K562 (cell line): ENCODE data around the gene ZNF669. TPM values are rescaled to one million over a fixed set of nuclear protein-coding genes. Genes with fewer than 3 reads are reported as not detected.

Source experiments
- ATAC-seq: fragments of 200-7000 bp; cut with Tn5 transposase; 3 replicates; pipeline ENCODE4 v1.9.1; 2020; ENCODE audit warnings: moderate library complexity
- BruUV-seq: library from RNA; stranded (reverse); fragments of 400-500 nt; replicated peaks from 2 replicates; lab custom pipeline; 2021; lab: Mats Ljungman, UMichigan
- CTCF ChIA-PET: fragments of 300-600 bp; formaldehyde crosslinking; extraction: SDS; loops from one replicate; lab custom pipeline; 2021; ENCODE audit warnings: low intra/inter-chr PET ratio; lab: Yijun Ruan, JAX
- POLR2A ChIA-PET: fragments of 300-600, 350-650 bp; sonication (Branson Sonifier 250); formaldehyde crosslinking; extraction: SDS; loops from one replicate; lab custom pipeline; 2021; ENCODE audit warnings: antibody characterized with exemption, inconsistent platforms; lab: Yijun Ruan, JAX
- DNase-seq, 4 experiments: peaks; one replicate each; pipeline versions ENCODE4 v3.0.0 to v3.0.0-alpha.2; 2011 to 2018; ENCODE audit warnings: low spot score in 3 of 4, mixed read lengths in 3 of 4; ENCODE audit errors: extremely low read depth in 1 of 4
- FAIRE-seq: peaks from 2 replicates; lab custom pipeline; 2011; peaks lifted over from hg19 to GRCh38; lab: Jason Lieb, UNC
- H2AFZ ChIP-seq: 2 replicates; pipeline ENCODE4 v1.6.0; 2011; ENCODE audit warnings: low read depth, low read length, control low read depth, inconsistent platforms
- H3K27ac ChIP-seq: fragments of 200-600 bp; 3 replicates; pipeline ENCODE4 v1.8.0; 2011; ENCODE audit warnings: low read depth, mild to moderate bottlenecking, control low read depth, inconsistent platforms, low read length, moderate library complexity, mixed read lengths; ENCODE audit errors: extremely low read depth
- H3K27me3 ChIP-seq, 2 experiments: fragments of 300-600 bp in 1 of 2; 2 replicates in 1 of 2; 3 replicates in 1 of 2; pipeline versions ENCODE4 v1.6.0 to v1.8.0; 2011; ENCODE audit warnings: inconsistent platforms in 2 of 2, low read length in 2 of 2, mild to moderate bottlenecking in 1 of 2, mixed read lengths in 1 of 2, moderate library complexity in 1 of 2; ENCODE audit not compliant: control insufficient read depth in 2 of 2, insufficient read depth in 2 of 2
- H3K36me3 ChIP-seq: fragments of 300-600 bp; 3 replicates; pipeline ENCODE4 v1.8.0; 2011; ENCODE audit warnings: mild to moderate bottlenecking, low read length, inconsistent platforms; ENCODE audit not compliant: control insufficient read depth, insufficient read depth
- H3K4me1 ChIP-seq, 2 experiments: fragments of 200-600 bp in 1 of 2; replicated peaks in 1 of 2; 2 replicates in 1 of 2; 3 replicates in 1 of 2; pipeline versions ENCODE4 v1.5.1 to v1.8.0; 2011; ENCODE audit warnings: inconsistent platforms in 2 of 2, low read length in 2 of 2, mild to moderate bottlenecking in 1 of 2, mixed read lengths in 1 of 2, moderate library complexity in 1 of 2; ENCODE audit not compliant: control insufficient read depth in 2 of 2, insufficient read depth in 2 of 2
- H3K4me2 ChIP-seq: 2 replicates; pipeline ENCODE4 v1.6.1; 2011; ENCODE audit warnings: low read length, control low read depth, inconsistent platforms, mixed read lengths; ENCODE audit not compliant: insufficient read depth
- H3K4me3 ChIP-seq: fragments of 200-600 bp; sonication (generic), shearing (Covaris generic); 2 replicates; pipeline ENCODE4 v1.5.1; 2016; ENCODE audit warnings: control low read depth, inconsistent platforms
- H3K79me2 ChIP-seq: fragments of 200-600 bp; 3 replicates; pipeline ENCODE4 v1.8.0; 2011; ENCODE audit warnings: low read length, inconsistent platforms; ENCODE audit not compliant: control insufficient read depth, insufficient read depth
- H3K9ac ChIP-seq, 2 experiments: 2 replicates each; pipeline versions ENCODE4 v1.6.0 to v1.6.1; 2011; ENCODE audit warnings: low read depth in 2 of 2, low read length in 2 of 2, control low read depth in 1 of 2, inconsistent platforms in 1 of 2, mild to moderate bottlenecking in 1 of 2, mixed read lengths in 1 of 2; ENCODE audit not compliant: insufficient read depth in 1 of 2
- H3K9me1 ChIP-seq: one replicate; pipeline ENCODE4 v1.6.0; 2011; ENCODE audit warnings: inconsistent platforms, mild to moderate bottlenecking, low read length, moderate library complexity; ENCODE audit not compliant: control insufficient read depth, insufficient read depth
- H3K9me3 ChIP-seq: replicated peaks from 2 replicates; pipeline ENCODE4 v1.5.1; 2011; ENCODE audit warnings: low read depth, low read length, inconsistent platforms; ENCODE audit not compliant: control insufficient read depth, insufficient read depth
- H4K20me1 ChIP-seq: replicated peaks from 2 replicates; pipeline ENCODE4 v1.6.1; 2011; ENCODE audit warnings: low read length, inconsistent platforms, mixed read lengths; ENCODE audit not compliant: control insufficient read depth, insufficient read depth
- CREM ChIP-seq: IDR thresholded peaks from 2 replicates; pipeline ENCODE4 v1.6.1; 2014; ENCODE audit warnings: antibody characterized with exemption, low read depth
- ESRRA ChIP-seq: fragments of 450-650 bp; IDR thresholded peaks from 2 replicates; pipeline ENCODE4 v1.6.1; 2014; ENCODE audit warnings: low read depth, mild to moderate bottlenecking, moderate library complexity, borderline replicate concordance
- GABPB1 ChIP-seq: sonication (generic); formaldehyde crosslinking; IDR thresholded peaks from 2 replicates; pipeline ENCODE4 v1.8.0; 2022; ENCODE audit warnings: mild to moderate bottlenecking, missing genetic modification reagents
- IRF2 ChIP-seq: sonication (generic); formaldehyde crosslinking; IDR thresholded peaks from 2 replicates; pipeline ENCODE4 v1.8.1; 2022; ENCODE audit warnings: mild to moderate bottlenecking, missing genetic modification reagents
- MXI1 ChIP-seq: IDR thresholded peaks from 2 replicates; pipeline ENCODE4 v1.6.1; 2011; ENCODE audit warnings: low read depth, mild to moderate bottlenecking, improper control_type of control experiment, low read length
- NCOR1 ChIP-seq: fragments of 450-650 bp; IDR thresholded peaks from 2 replicates; pipeline ENCODE4 v1.6.1; 2016; ENCODE audit warnings: mild to moderate bottlenecking, moderate library complexity
- NR2C1 ChIP-seq, 2 experiments: fragments of 450-650 bp; IDR thresholded peaks; 2 replicates each; pipeline ENCODE4 v1.6.1; 2017; ENCODE audit warnings: mild to moderate bottlenecking in 2 of 2, antibody characterized with exemption in 1 of 2, inconsistent platforms in 1 of 2, missing compliant biosample characterization in 1 of 2, missing genetic modification characterization in 1 of 2
- OTX1 ChIP-seq: fragments of 450-650 bp; formaldehyde crosslinking; IDR thresholded peaks from 2 replicates; pipeline ENCODE4 v1.4.0; 2022; ENCODE audit warnings: mild to moderate bottlenecking
- RAD21 ChIP-seq, 2 experiments: fragments of 250-450 bp in 1 of 2; fragments of 450-650 bp in 1 of 2; sonication (Bioruptor Pico) in 1 of 2; formaldehyde crosslinking in 1 of 2; IDR thresholded peaks in 1 of 2; conservative IDR thresholded peaks in 1 of 2; 2 replicates each; pipeline versions ENCODE4 v1.4.0 to v1.8.0; 2020 to 2022; ENCODE audit warnings: mild to moderate bottlenecking in 2 of 2, moderate library complexity in 1 of 2
- RFX7 ChIP-seq: fragments of 250-450 bp; sonication (Bioruptor Pico); IDR thresholded peaks from 2 replicates; pipeline ENCODE4 v1.5.1; 2021; ENCODE audit warnings: mild to moderate bottlenecking
- TRIM24 ChIP-seq, 2 experiments: fragments of 450-650 bp; IDR thresholded peaks; 2 replicates each; pipeline ENCODE4 v1.6.1; 2016
- ZBTB7A ChIP-seq: IDR thresholded peaks from 2 replicates; pipeline ENCODE4 v1.6.1; 2011; ENCODE audit warnings: low read depth, mild to moderate bottlenecking, low read length, moderate library complexity, borderline replicate concordance; ENCODE audit not compliant: control insufficient read depth
- ZNF41 ChIP-seq: fragments of 250-450 bp; sonication (Bioruptor Pico); conservative IDR thresholded peaks from 2 replicates; pipeline ENCODE4 v1.4.0; 2020; ENCODE audit warnings: mild to moderate bottlenecking
- ZNF76 ChIP-seq: fragments of 250-450 bp; sonication (Bioruptor Pico); IDR thresholded peaks from 2 replicates; pipeline ENCODE4 v1.4.0; 2020; ENCODE audit warnings: mild to moderate bottlenecking, moderate library complexity, borderline replicate concordance
- ZNF830 ChIP-seq: fragments of 250-450 bp; sonication (Bioruptor Pico); IDR thresholded peaks from 2 replicates; pipeline ENCODE4 v1.5.0; 2021; ENCODE audit warnings: mild to moderate bottlenecking
- WGBS: fragments of 100-300 bp; shearing (Covaris generic); methylation state at CpG from one replicate; pipeline ENCODE4 v1.1.6; 2016; ENCODE audit warnings: low coverage, mixed read lengths; ENCODE audit not compliant: insufficient coverage; ENCODE audit errors: missing lambda C conversion rate; 5-methylcytosine and 5-hydroxymethylcytosine counted together
- in situ Hi-C: fragments of 300-500 bp; cut with MboI; formaldehyde crosslinking; loops from 4 replicates; pipeline ENCODE4 v1.15.0; 2018; ENCODE audit warnings: inconsistent platforms, mixed read lengths
- intact Hi-C: fragments of 100-400 bp; cut with micrococcal nuclease; formaldehyde crosslinking; loops from 2 replicates; pipeline ENCODE4 v1.14.2; 2022
- polyA plus RNA-seq, 8 experiments: library from polyadenylated mRNA; depleted of rRNA in 4 of 8; stranded (reverse) in 5 of 8; unstranded in 3 of 8; fragments of >200 nt; fragmentation: Nextera tagmentation in 2 of 8; fragmentation: Illumina TruSeq in 1 of 8; extraction: Ambion mirVana in 2 of 8; extraction: Trizol in 1 of 8; gene quantifications; 2 replicates each; pipeline versions ENCODE4 v1.2.1 to v1.2.3, GENCODE V29; 2011 to 2014; ENCODE audit warnings: inconsistent platforms in 1 of 8, missing spikeins in 1 of 8
- total RNA-seq, 7 experiments: library from RNA; depleted of rRNA in 6 of 7; stranded (reverse); fragments of >200 nt in 6 of 7; fragmentation: Illumina TruSeq in 2 of 7; extraction: Trizol in 2 of 7; gene quantifications; 2 replicates each; pipeline versions ENCODE4 v1.2.1 to v1.2.3, GENCODE V29; 2011 to 2021; ENCODE audit warnings: low replicate concordance in 1 of 7
- TF ChIP-seq, protein P1 (sequence below): fragments of 450-650 bp; IDR thresholded peaks from 2 replicates; pipeline ENCODE4 v1.6.1; 2016
- TF ChIP-seq, protein P2 (sequence below): fragments of 250-450 bp; sonication (Bioruptor Pico); IDR thresholded peaks from 2 replicates; pipeline ENCODE4 v1.9.0; 2021; ENCODE audit warnings: mild to moderate bottlenecking
- TF ChIP-seq, protein P3 (sequence below), 3 experiments: IDR thresholded peaks in 2 of 3; conservative IDR thresholded peaks in 1 of 3; 2 replicates each; pipeline ENCODE4 v1.5.1; 2011 to 2012; ENCODE audit warnings: low read length in 3 of 3, mild to moderate bottlenecking in 3 of 3, control low read depth in 2 of 3, improper control_type of control experiment in 1 of 3, inconsistent platforms in 1 of 3, low read depth in 1 of 3, mixed read lengths in 1 of 3, moderate library complexity in 1 of 3; ENCODE audit not compliant: insufficient read depth in 2 of 3
- TF ChIP-seq, protein P4 (sequence below), 2 experiments: fragments of 450-650 bp; conservative IDR thresholded peaks; 2 replicates each; pipeline ENCODE4 v1.6.1; 2017; ENCODE audit warnings: mild to moderate bottlenecking in 2 of 2, moderate library complexity in 2 of 2

ZNF669 gene
- total and polyA plus RNA-seq, 9 of the 15 experiments (the other 6 are each of a cell fraction or from before 2014, with no cell fraction given): 5.3 to 18.3 (median 10.2) TPM

DNA sequence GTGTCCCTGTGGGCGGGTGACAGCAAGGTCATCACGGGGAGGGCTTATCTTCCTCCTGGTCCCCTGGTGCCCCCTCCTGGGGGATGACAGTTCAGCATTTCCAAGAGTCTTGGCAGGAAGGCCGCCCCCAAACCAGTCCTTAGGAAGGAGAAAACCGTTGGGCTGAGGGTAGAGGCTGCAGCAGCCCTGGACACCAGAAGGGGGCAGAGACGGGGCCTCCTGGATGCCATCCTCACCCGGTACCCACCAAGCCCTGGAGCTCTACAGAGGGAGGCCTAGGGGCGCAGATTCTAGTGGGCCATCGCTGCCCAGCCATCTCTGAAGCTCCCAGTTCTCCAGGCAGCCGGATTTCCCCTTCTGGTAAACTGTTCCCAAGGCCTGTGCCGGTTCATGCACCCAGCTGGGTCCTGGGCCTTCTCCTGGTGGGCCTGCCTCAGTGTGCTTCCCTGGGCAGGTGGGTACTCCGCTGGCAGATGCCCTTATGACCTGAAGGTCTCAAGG is 14.8 kb upstream of the ZNF669 start:
- H3K4me3 ChIP-seq: no peak overlapping the region
- ChIA-PET POLR2A (no interaction called here), CTCF (no interaction called here)
- H3K27ac ChIP-seq: no peak overlapping the region
- H3K9me1 ChIP-seq: no peaks in the 10 kb centered on the region
- H3K9ac ChIP-seq: no peak overlapping the region
- H3K27me3 ChIP-seq: no peaks in the 10 kb centered on the region
- no TSS peak for BruUV-seq
- ATAC-seq: peak; percentile 74
- no peaks in the 10 kb centered on the region for H3K36me3 ChIP-seq
- 63% methylated on average over 11 of the region's 11 CpGs for WGBS
- peak; percentile 50 to 63 (median 54) for DNase-seq
- peaks cover 0 to 17% of the 10 kb centered on the region in 2 experiments; a peak in 2 of 5 replicates for H3K4me1 ChIP-seq
- H3K9me3 ChIP-seq: peaks cover 9% of the 10 kb centered on the region
- FAIRE-seq: no peak
- in situ Hi-C loops (no loop called here), intact Hi-C loops (no loop called here)
- H3K4me2 ChIP-seq: no peak overlapping the region
- no peaks in the 10 kb centered on the region for H3K79me2 ChIP-seq
- no peaks in the 10 kb centered on the region for H4K20me1 ChIP-seq
- H2AFZ ChIP-seq: no peak overlapping the region
- TF ChIP-seq RAD21 (CRISPR knock-in tag; conservative IDR thresholded peaks at IDR 0.05 in 1 of 2, IDR thresholded peaks at IDR 0.05 in 1 of 2) (peak in 1 of 2 experiments; percentile 54; a peak in 2 of 4 replicates), GABPB1 (peak; percentile 30; the same call in 1 of the 2 replicates), IRF2 (no peak), CREM (0 out of 2 replicates have a peak, but pooled peaks have one; percentile 6), NR2C1 (IDR thresholded peaks at IDR 0.05) (peak; percentile 17; the same call in 1 of the 2 replicates), NR2C1 (tag; IDR thresholded peaks at IDR 0.05) (no peak), OTX1 (no peak), ZNF76 (CRISPR knock-in tag) (no peak), ZBTB7A (peak; percentile 30; the same call in 1 of the 2 replicates), TRIM24 (IDR thresholded peaks at IDR 0.05) (peak in 1 of 2 experiments; percentile 38; a peak in 1 of 4 replicates), NCOR1 (no peak), ZNF41 (no peak), MXI1 (no peak), RFX7 (CRISPR knock-in tag) (no peak), ZNF830 (CRISPR knock-in tag) (no peak), ESRRA (peak; percentile 87)
- TF ChIP-seq, protein P1, sequence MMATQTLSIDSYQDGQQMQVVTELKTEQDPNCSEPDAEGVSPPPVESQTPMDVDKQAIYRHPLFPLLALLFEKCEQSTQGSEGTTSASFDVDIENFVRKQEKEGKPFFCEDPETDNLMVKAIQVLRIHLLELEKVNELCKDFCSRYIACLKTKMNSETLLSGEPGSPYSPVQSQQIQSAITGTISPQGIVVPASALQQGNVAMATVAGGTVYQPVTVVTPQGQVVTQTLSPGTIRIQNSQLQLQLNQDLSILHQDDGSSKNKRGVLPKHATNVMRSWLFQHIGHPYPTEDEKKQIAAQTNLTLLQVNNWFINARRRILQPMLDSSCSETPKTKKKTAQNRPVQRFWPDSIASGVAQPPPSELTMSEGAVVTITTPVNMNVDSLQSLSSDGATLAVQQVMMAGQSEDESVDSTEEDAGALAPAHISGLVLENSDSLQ: 0 out of 2 replicates have a peak, but pooled peaks have one; percentile 24
- TF ChIP-seq, protein P2, sequence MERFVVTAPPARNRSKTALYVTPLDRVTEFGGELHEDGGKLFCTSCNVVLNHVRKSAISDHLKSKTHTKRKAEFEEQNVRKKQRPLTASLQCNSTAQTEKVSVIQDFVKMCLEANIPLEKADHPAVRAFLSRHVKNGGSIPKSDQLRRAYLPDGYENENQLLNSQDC (CRISPR knock-in tag): no peak
- TF ChIP-seq, protein P3, sequence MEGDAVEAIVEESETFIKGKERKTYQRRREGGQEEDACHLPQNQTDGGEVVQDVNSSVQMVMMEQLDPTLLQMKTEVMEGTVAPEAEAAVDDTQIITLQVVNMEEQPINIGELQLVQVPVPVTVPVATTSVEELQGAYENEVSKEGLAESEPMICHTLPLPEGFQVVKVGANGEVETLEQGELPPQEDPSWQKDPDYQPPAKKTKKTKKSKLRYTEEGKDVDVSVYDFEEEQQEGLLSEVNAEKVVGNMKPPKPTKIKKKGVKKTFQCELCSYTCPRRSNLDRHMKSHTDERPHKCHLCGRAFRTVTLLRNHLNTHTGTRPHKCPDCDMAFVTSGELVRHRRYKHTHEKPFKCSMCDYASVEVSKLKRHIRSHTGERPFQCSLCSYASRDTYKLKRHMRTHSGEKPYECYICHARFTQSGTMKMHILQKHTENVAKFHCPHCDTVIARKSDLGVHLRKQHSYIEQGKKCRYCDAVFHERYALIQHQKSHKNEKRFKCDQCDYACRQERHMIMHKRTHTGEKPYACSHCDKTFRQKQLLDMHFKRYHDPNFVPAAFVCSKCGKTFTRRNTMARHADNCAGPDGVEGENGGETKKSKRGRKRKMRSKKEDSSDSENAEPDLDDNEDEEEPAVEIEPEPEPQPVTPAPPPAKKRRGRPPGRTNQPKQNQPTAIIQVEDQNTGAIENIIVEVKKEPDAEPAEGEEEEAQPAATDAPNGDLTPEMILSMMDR (IDR thresholded peaks at IDR 0.05 in 2 of 3, conservative IDR thresholded peaks at IDR 0.05 in 1 of 3; ENCODE audit: insufficient read depth in 2 of 3, low read depth in 1 of 3, low read length in 3 of 3): peak; percentile 40 to 45 (median 41)
- TF ChIP-seq, protein P4, sequence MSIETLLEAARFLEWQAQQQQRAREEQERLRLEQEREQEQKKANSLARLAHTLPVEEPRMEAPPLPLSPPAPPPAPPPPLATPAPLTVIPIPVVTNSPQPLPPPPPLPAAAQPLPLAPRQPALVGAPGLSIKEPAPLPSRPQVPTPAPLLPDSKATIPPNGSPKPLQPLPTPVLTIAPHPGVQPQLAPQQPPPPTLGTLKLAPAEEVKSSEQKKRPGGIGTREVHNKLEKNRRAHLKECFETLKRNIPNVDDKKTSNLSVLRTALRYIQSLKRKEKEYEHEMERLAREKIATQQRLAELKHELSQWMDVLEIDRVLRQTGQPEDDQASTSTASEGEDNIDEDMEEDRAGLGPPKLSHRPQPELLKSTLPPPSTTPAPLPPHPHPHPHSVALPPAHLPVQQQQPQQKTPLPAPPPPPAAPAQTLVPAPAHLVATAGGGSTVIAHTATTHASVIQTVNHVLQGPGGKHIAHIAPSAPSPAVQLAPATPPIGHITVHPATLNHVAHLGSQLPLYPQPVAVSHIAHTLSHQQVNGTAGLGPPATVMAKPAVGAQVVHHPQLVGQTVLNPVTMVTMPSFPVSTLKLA (conservative IDR thresholded peaks at IDR 0.05): no peak
